ENCODE data around the gene LHB.
"Not testable (repeated sequence)": the region's sequence is repeated elsewhere in the genome, so short reads cannot be mapped to it uniquely, and the experiment has no call there.

LHB gene

GRCh38 chr19:49036815-49037214 is 19.9 kb upstream of the LHB start, which contains the start of gene CGB1:
TSS of gene CGB1 (minus strand) at chr19:49036895. CDS start at chr19:49036711, 184 bp downstream.
- DNase-seq = not testable (repeated sequence)

GRCh38 chr19:49031642-49032301 is 14.9 kb upstream of the LHB start, which contains the start of gene CGB2:
TSS of gene CGB2 (plus strand) at chr19:49031890. CDS start at chr19:49032096, 206 bp downstream.
- not testable (repeated sequence) for DNase-seq

GRCh38 chr19:49030323-49030722 is 13.4 kb upstream of the LHB start:
- DNase-seq = not testable (repeated sequence)

GRCh38 chr19:49029749-49030148 is 12.9 kb upstream of the LHB start:
- DNase-seq = not testable (repeated sequence)

GRCh38 chr19:49028686-49029085 is 11.8 kb upstream of the LHB start:
- not testable (repeated sequence) for DNase-seq

GRCh38 chr19:49025599-49025998 is 8.7 kb upstream of the LHB start:
- DNase-seq = not testable (repeated sequence)

- DNase-seq = not testable (repeated sequence)
Observed at GRCh38 chr19:49025088-49025487, 8.2 kb upstream of the LHB start.

- not testable (repeated sequence) for DNase-seq
Observed at GRCh38 chr19:49024233-49024632, 7.3 kb upstream of the LHB start, which contains the start of gene CGB3. TSS of gene CGB3 (minus strand) at chr19:49024333. CDS start at chr19:49023971, 362 bp downstream.

GRCh38 chr19:49022116-49022515 is 5.2 kb upstream of the LHB start:
- no peak for DNase-seq

GRCh38 chr19:49020931-49021895 is 4.3 kb upstream of the LHB start:
- no peak for DNase-seq

GRCh38 chr19:49020342-49020741 is 3.5 kb upstream of the LHB start:
- no peak for DNase-seq

GRCh38 chr19:49019242-49019932 is 2.5 kb upstream of the LHB start:
- no peak for DNase-seq

GRCh38 chr19:49018388-49019241 is 1.7 kb upstream of the LHB start:
- DNase-seq = not testable (repeated sequence)

GRCh38 chr19:49017666-49018351 is 918 bp upstream of the LHB start:
- DNase-seq = no peak

- no peak for DNase-seq
Observed at GRCh38 chr19:49016067-49016839, 638 bp downstream of the LHB start.

GRCh38 chr19:49014870-49015255 is 2.0 kb downstream of the LHB start:
- DNase-seq = no peak

GRCh38 chr19:49014123-49014869 is 2.6 kb downstream of the LHB start:
- no peak for DNase-seq

GRCh38 chr19:49011194-49011593 is 5.7 kb downstream of the LHB start:
- no peak for DNase-seq

- no peak for DNase-seq
Observed at GRCh38 chr19:49010453-49010852, 6.4 kb downstream of the LHB start.

- DNase-seq = no peak
Observed at GRCh38 chr19:49009828-49010227, 7.1 kb downstream of the LHB start.

Measured in cerebellar nuclear complex (tissue), 1 donor.